K562 (cell line): Measurements from ENCODE around the gene ZNF556. TPM values are rescaled to one million over a fixed set of nuclear protein-coding genes. Genes with fewer than 3 reads are reported as not detected.

Source experiments
- AFF4 ChIP-seq: sonication (generic); formaldehyde crosslinking; IDR thresholded peaks from 2 replicates; pipeline ENCODE4 v1.8.0; 2023; ENCODE audit warnings: mild to moderate bottlenecking, missing genetic modification reagents
- ARNT ChIP-seq, 2 experiments: fragments of 450-650 bp; IDR thresholded peaks; 2 replicates each; pipeline ENCODE4 v1.6.1; 2016; ENCODE audit warnings: mild to moderate bottlenecking in 1 of 2
- CSDE1 ChIP-seq, 2 experiments: fragments of 450-650 bp; IDR thresholded peaks; 2 replicates each; pipeline ENCODE4 v1.6.1; 2016; ENCODE audit warnings: mild to moderate bottlenecking in 1 of 2
- ETV5 ChIP-seq: sonication (generic); formaldehyde crosslinking; IDR thresholded peaks from 2 replicates; pipeline ENCODE4 v1.4.0; 2020; ENCODE audit warnings: low read depth, mild to moderate bottlenecking, missing genetic modification reagents
- ETV6 ChIP-seq, 3 experiments: fragments of 150-350 bp in 1 of 3; sonication (generic) in 1 of 3; formaldehyde crosslinking in 1 of 3; IDR thresholded peaks; 2 replicates each; pipeline versions ENCODE4 v1.6.1 to v1.8.0; 2014 to 2022; ENCODE audit warnings: borderline replicate concordance in 2 of 3, low read depth in 2 of 3, antibody characterized with exemption in 1 of 3, low read length in 1 of 3, mild to moderate bottlenecking in 1 of 3, missing genetic modification reagents in 1 of 3
- HINFP ChIP-seq: fragments of 450-650 bp; conservative IDR thresholded peaks from 2 replicates; pipeline ENCODE4 v1.6.1; 2016; ENCODE audit warnings: missing genetic modification characterization, low read depth, mild to moderate bottlenecking, control low read depth, missing compliant biosample characterization
- MTA3 ChIP-seq: fragments of 450-650 bp; formaldehyde crosslinking; IDR thresholded peaks from 2 replicates; pipeline ENCODE4 v1.6.1; 2017; ENCODE audit warnings: mild to moderate bottlenecking, borderline replicate concordance
- NR2C1 ChIP-seq, 2 experiments: fragments of 450-650 bp; IDR thresholded peaks; 2 replicates each; pipeline ENCODE4 v1.6.1; 2017; ENCODE audit warnings: mild to moderate bottlenecking in 2 of 2, antibody characterized with exemption in 1 of 2, inconsistent platforms in 1 of 2, missing compliant biosample characterization in 1 of 2, missing genetic modification characterization in 1 of 2
- NR2C2 ChIP-seq, 2 experiments: fragments of 200-800 bp in 1 of 2; sonication (Bioruptor generic) in 1 of 2; sonication (generic) in 1 of 2; formaldehyde crosslinking in 1 of 2; IDR thresholded peaks; 2 replicates each; pipeline versions ENCODE4 v1.6.1 to v1.8.0; 2016 to 2022; ENCODE audit warnings: mild to moderate bottlenecking in 1 of 2, missing compliant biosample characterization in 1 of 2, missing genetic modification characterization in 1 of 2, missing genetic modification reagents in 1 of 2
- NRF1 ChIP-seq, 2 experiments: fragments of 450-650 bp; IDR thresholded peaks in 1 of 2; conservative IDR thresholded peaks in 1 of 2; 2 replicates each; pipeline ENCODE4 v1.6.1; 2014; ENCODE audit warnings: mild to moderate bottlenecking in 2 of 2
- RBFOX2 ChIP-seq: fragments of 200-400 bp; formaldehyde crosslinking; IDR thresholded peaks from 2 replicates; pipeline ENCODE4 v1.6.1; 2017; ENCODE audit warnings: low read depth, mild to moderate bottlenecking, low read length, moderate library complexity
- SMAD1 ChIP-seq: fragments of 150-350 bp; IDR thresholded peaks from 2 replicates; pipeline ENCODE4 v1.6.1; 2014; ENCODE audit warnings: low read length, low read depth; ENCODE audit not compliant: partially characterized antibody
- SMARCE1 ChIP-seq: fragments of 450-650 bp; IDR thresholded peaks from 2 replicates; pipeline ENCODE4 v1.7.1; 2016; ENCODE audit warnings: mild to moderate bottlenecking
- TEAD1 ChIP-seq, 2 experiments: fragments of 450-650 bp in 1 of 2; sonication (generic) in 1 of 2; formaldehyde crosslinking; IDR thresholded peaks; 2 replicates each; pipeline versions ENCODE4 v1.4.0 to v1.8.0; 2020 to 2022; ENCODE audit warnings: mild to moderate bottlenecking in 2 of 2, missing genetic modification reagents in 1 of 2
- THAP7 ChIP-seq: fragments of 250-450 bp; sonication (Bioruptor Pico); IDR thresholded peaks from 2 replicates; pipeline ENCODE4 v1.5.0; 2021
- TSC22D4 ChIP-seq: fragments of 450-650 bp; IDR thresholded peaks from 2 replicates; pipeline ENCODE4 v1.6.1; 2016; ENCODE audit warnings: missing genetic modification characterization, missing biosample characterization, control low read depth
- ZBTB7A ChIP-seq: IDR thresholded peaks from 2 replicates; pipeline ENCODE4 v1.6.1; 2011; ENCODE audit warnings: low read depth, mild to moderate bottlenecking, low read length, moderate library complexity, borderline replicate concordance; ENCODE audit not compliant: control insufficient read depth
- ZC3H8 ChIP-seq: fragments of 450-650 bp; IDR thresholded peaks from 2 replicates; pipeline ENCODE4 v1.6.1; 2017
- ZNF316 ChIP-seq: fragments of 450-650 bp; IDR thresholded peaks from 2 replicates; pipeline ENCODE4 v1.6.1; 2016
- ZNF589 ChIP-seq: fragments of 200-800 bp; sonication (Bioruptor generic); IDR thresholded peaks from 2 replicates; pipeline ENCODE4 v1.6.1; 2016; ENCODE audit warnings: low read depth, missing genetic modification characterization, missing compliant biosample characterization
- polyA plus RNA-seq, 8 experiments: library from polyadenylated mRNA; depleted of rRNA in 4 of 8; stranded (reverse) in 5 of 8; unstranded in 3 of 8; fragments of >200 nt; fragmentation: Nextera tagmentation in 2 of 8; fragmentation: Illumina TruSeq in 1 of 8; extraction: Ambion mirVana in 2 of 8; extraction: Trizol in 1 of 8; gene quantifications; 2 replicates each; pipeline versions ENCODE4 v1.2.1 to v1.2.3, GENCODE V29; 2011 to 2014; ENCODE audit warnings: inconsistent platforms in 1 of 8, missing spikeins in 1 of 8
- total RNA-seq, 7 experiments: library from RNA; depleted of rRNA in 6 of 7; stranded (reverse); fragments of >200 nt in 6 of 7; fragmentation: Illumina TruSeq in 2 of 7; extraction: Trizol in 2 of 7; gene quantifications; 2 replicates each; pipeline versions ENCODE4 v1.2.1 to v1.2.3, GENCODE V29; 2011 to 2021; ENCODE audit warnings: low replicate concordance in 1 of 7

The ZNF556 gene
- total and polyA plus RNA-seq, 9 of the 15 experiments (the other 6 are each of a cell fraction or from before 2014, with no cell fraction given), result 0.01 to 0.36 (median 0.10) TPM; not detected in 1

GRCh38 chr19:2900296-2901252 is 33.4 kb downstream of the ZNF556 start, which contains the start of gene ZNF57 (continued):
- TF ChIP-seq NR2C1 (IDR thresholded peaks at IDR 0.05) (no peak), NR2C1 (tag; IDR thresholded peaks at IDR 0.05) (no peak), NRF1 (conservative IDR thresholded peaks at IDR 0.05 in 1 of 2, IDR thresholded peaks at IDR 0.05 in 1 of 2) (peak; percentile 84 to 87), AFF4 (no peak), ETV5 (CRISPR knock-in tag) (no peak), ETV6 (IDR thresholded peaks at IDR 0.05; ENCODE audit: borderline replicate concordance in 1 of 2, low read depth in 2 of 2, low read length in 1 of 2) (no peak), ETV6 (CRISPR knock-in tag; IDR thresholded peaks at IDR 0.05; ENCODE audit: borderline replicate concordance) (peak; percentile 86; the same call in 1 of the 2 replicates), MTA3 (peak; percentile 71; the same call in 1 of the 2 replicates), SMARCE1 (no peak), TSC22D4 (no peak), ZNF589 (CRISPR knock-in tag) (no peak), NR2C2 (CRISPR knock-in tag; IDR thresholded peaks at IDR 0.05) (peak; percentile 59; the same call in 1 of the 2 replicates), NR2C2 (tag; IDR thresholded peaks at IDR 0.05) (peak; percentile 60; the same call in 1 of the 2 replicates), ZBTB7A (0 out of 2 replicates have a peak, but pooled peaks have one; percentile 21), HINFP (peak; percentile 91), THAP7 (0 out of 2 replicates have a peak, but pooled peaks have one; percentile 64), CSDE1 (IDR thresholded peaks at IDR 0.05) (no peak; a peak in 1 of 4 replicates), ARNT (IDR thresholded peaks at IDR 0.05) (no peak), RBFOX2 (peak; percentile 85), ZC3H8 (no peak), TEAD1 (CRISPR knock-in tag; IDR thresholded peaks at IDR 0.05) (peak in 1 of 2 experiments; percentile 81; a peak in 1 of 4 replicates), ZNF316 (peak; percentile 60), SMAD1 (no peak)
